ENCODE results near the gene HSP90B1. TPM values are rescaled to one million over a fixed set of nuclear protein-coding genes. Genes with fewer than 3 reads are reported as not detected.

HSP90B1 gene
- total and polyA plus RNA-seq, 9 of the 15 experiments (the other 6 are each of a cell fraction or from before 2014, with no cell fraction given): 196 to 719 (median 557) TPM

GRCh38 chr12:103965590-103966504, 35.6 kb downstream of the HSP90B1 start, which contains the start of gene TDG (continued):
- TF ChIP-seq UBTF (IDR thresholded peaks at IDR 0.05; ENCODE audit: borderline replicate concordance in 1 of 2, low read depth in 2 of 2, low read length in 2 of 2) (peak in 1 of 2 experiments; percentile 40; a peak in 1 of 4 replicates), ZNF398 (CRISPR knock-in tag; IDR thresholded peaks at IDR 0.05) (no peak), ZBTB49 (CRISPR knock-in tag; IDR thresholded peaks at IDR 0.05; ENCODE audit: borderline replicate concordance) (no peak), COPS2 (conservative IDR thresholded peaks at IDR 0.05) (no peak), ETS2 (tag; IDR thresholded peaks at IDR 0.05; ENCODE audit: borderline replicate concordance, poor library complexity, severe bottlenecking) (no peak), CHAMP1 (IDR thresholded peaks at IDR 0.05) (peak; percentile 45; the same call in 1 of the 2 replicates), TSHZ1 (CRISPR knock-in tag; IDR thresholded peaks at IDR 0.05) (no peak), FOXM1 (IDR thresholded peaks at IDR 0.05; ENCODE audit: low read depth) (no peak), FOXM1 (CRISPR knock-in tag; IDR thresholded peaks at IDR 0.05; ENCODE audit: low read depth) (no peak), FOXA3 (CRISPR knock-in tag; conservative IDR thresholded peaks at IDR 0.05 in 1 of 2, IDR thresholded peaks at IDR 0.05 in 1 of 2) (no peak), THRAP3 (IDR thresholded peaks at IDR 0.05; ENCODE audit: borderline replicate concordance) (no peak), HNRNPUL1 (IDR thresholded peaks at IDR 0.05; ENCODE audit: low read length) (no peak)

All from K562 (cell line).